AG09309 (cell line): ENCODE measurements around the gene URM1.
"Not testable (repeated sequence)": the region's sequence is repeated elsewhere in the genome, so short reads cannot be mapped to it uniquely, and the experiment has no call there.

Experiments
- DNase-seq: peaks from one replicate; pipeline ENCODE4 v3.0.0-alpha.2; 2010; ENCODE audit warnings: low read depth
- H3K4me3 ChIP-seq: 2 replicates; pipeline ENCODE4 v1.5.1; 2011; ENCODE audit warnings: mild to moderate bottlenecking, low read depth, low read length, moderate library complexity; ENCODE audit not compliant: control insufficient read depth
- TF ChIP-seq, protein P1 (sequence below): IDR thresholded peaks from 2 replicates; pipeline ENCODE4 v1.5.1; 2011; ENCODE audit warnings: mild to moderate bottlenecking, low read depth, low read length, inconsistent platforms; ENCODE audit not compliant: insufficient read depth, control insufficient read depth; ENCODE audit errors: missing control alignments

URM1 gene

DNA sequence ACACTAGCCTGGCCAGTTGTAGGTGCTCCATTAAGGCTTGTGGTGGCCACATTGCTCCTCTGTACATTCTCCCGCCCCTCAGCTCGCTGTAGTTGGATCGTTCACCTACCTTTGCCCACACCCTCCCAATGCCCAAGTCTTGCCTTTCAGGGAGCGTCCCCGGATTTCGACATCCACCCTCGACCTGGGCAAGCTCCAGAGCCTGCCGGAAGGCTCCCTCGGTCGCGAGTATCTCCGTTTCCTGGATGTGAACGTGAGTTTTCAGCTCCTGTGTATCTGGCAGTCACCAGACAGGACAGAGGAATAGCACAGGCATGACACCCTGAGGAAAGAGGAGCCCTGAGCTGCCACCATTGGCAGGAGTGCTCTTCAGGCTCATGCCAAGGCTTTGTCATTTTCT lies 45.5 kb upstream of the URM1 start:
- TF ChIP-seq, protein P1, sequence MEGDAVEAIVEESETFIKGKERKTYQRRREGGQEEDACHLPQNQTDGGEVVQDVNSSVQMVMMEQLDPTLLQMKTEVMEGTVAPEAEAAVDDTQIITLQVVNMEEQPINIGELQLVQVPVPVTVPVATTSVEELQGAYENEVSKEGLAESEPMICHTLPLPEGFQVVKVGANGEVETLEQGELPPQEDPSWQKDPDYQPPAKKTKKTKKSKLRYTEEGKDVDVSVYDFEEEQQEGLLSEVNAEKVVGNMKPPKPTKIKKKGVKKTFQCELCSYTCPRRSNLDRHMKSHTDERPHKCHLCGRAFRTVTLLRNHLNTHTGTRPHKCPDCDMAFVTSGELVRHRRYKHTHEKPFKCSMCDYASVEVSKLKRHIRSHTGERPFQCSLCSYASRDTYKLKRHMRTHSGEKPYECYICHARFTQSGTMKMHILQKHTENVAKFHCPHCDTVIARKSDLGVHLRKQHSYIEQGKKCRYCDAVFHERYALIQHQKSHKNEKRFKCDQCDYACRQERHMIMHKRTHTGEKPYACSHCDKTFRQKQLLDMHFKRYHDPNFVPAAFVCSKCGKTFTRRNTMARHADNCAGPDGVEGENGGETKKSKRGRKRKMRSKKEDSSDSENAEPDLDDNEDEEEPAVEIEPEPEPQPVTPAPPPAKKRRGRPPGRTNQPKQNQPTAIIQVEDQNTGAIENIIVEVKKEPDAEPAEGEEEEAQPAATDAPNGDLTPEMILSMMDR: no peak
- H3K4me3 ChIP-seq: no peak overlapping the region

DNA sequence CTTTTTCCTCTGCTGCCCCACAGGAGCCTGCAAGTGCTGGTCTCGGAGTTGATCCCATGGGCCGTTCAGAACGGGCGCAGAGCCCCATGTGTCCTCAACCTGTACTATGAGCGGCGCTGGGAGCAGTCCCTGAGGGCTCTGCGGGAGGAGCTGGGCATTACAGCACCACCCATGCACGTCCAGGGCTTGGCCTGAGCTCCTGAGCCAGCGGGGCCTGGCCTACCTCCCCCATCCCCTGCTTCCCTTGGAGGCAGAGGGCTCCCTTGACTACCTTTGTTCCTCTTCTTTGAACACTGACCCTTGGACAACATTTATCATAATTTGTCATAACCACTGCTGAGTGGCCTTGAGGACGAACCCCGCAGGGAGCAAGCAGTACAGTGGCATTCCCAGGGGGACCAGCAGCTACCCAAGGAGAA lies 37.7 kb upstream of the URM1 start:
- H3K4me3 ChIP-seq: no peak overlapping the region
- DNase-seq: no peak
- TF ChIP-seq, protein P1: no peak

More for the DNA sequence above, 45.5 kb upstream of the URM1 start:
- no peak for DNase-seq

DNA sequence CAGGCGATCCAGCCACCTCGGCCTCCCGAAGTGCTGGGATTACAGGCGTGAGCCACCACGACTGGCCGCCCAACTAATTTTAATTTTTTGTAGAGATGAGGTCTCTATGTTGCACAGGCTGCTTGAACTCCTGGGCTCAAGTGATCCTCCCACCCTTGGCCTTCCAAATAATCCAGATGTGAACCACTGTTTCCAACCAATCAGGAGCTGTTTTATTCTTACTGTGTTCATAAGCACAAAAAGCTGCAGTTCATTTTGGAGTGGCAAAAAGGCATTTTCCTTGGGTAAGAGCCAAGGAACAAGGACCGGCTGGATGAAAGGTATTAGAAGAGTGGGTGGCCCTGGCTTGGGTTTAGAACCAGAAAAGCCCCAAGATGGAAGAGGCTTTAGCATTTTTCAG lies 36.0 kb upstream of the URM1 start:
- TF ChIP-seq, protein P1: no peak

DNA sequence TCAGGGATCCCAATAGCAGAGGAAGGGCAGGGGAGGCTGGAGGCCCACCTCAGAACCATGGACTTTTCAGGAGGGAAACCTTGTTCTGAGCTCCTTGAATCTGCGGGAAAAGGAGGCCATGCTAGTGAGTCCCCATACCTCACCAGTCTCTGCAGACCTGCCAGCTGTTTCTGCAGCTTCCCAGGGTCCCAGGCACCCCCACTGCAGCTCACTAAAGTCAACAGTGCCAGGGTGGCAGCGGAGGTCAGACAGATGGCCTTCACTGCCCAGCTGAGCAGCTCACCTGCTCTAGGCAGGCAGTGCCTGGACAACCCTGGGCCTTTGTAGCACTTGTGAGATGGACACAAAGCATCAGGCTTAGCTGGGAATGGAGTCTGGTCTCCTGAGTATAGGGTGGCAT lies 35.3 kb upstream of the URM1 start:
- H3K4me3 ChIP-seq: no peak overlapping the region
- no peak for DNase-seq
- TF ChIP-seq, protein P1: no peak

More for the DNA sequence above, 36.0 kb upstream of the URM1 start:
- H3K4me3 ChIP-seq: no peak overlapping the region
- no peak for DNase-seq

DNA sequence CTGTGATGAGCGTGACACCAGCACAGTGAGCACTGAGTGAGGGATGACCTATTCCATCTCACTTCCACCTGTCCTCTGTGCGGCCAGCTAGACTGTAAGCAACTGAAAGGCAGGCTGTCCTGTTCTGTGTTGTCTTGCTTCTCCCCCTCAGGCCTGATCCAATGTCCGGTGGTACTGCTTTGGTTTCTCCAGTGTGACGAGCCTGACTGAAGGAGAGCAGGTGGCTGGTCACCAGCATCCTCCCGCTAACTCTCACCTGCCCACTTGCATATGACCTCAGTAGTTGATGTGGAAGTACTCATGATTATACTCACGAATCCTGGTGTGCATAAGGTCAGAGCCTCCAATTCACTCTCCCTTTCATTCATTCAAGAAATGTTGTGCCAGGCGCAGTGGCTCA lies 33.2 kb upstream of the URM1 start:
- TF ChIP-seq, protein P1: no peak
- no peak overlapping the region for H3K4me3 ChIP-seq
- no peak for DNase-seq

DNA sequence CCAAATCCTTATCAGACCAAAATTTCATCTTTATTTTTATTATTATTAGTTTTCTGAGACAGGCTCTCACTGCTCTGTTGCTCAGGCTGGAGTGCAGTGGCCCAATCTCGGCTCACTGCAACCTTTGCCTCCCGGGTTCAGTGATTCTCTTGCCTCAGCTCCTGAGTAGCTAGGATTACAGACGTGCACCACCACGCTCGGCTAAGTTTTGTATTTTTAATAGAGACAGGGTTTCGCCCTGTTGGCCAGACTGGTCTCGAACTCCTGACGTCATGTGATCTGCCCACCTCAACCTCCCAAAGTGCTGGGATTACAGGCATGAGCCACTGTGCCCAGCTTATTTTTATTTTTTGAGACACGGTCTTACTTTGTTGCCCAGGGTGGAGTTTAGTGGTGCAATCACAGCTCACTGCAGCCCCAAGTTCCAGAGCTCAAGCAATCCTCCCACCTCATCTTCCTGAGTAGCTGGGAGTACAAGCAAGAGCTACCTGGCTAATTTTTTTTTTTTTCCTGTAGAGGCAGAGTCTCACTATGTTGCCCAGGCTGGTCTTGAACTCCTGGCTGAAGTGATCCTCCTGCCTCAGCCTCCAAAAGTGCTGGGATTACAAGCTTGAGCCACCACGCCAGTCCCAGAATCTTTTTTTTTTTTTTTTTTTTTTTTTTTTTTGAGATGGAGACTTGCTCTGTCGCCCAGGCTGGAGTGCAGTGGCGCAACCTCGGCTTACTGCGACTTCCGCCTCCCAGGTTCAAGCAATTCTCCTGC lies 32.1 kb upstream of the URM1 start:
- not testable (repeated sequence) for DNase-seq, H3K4me3 ChIP-seq

DNA sequence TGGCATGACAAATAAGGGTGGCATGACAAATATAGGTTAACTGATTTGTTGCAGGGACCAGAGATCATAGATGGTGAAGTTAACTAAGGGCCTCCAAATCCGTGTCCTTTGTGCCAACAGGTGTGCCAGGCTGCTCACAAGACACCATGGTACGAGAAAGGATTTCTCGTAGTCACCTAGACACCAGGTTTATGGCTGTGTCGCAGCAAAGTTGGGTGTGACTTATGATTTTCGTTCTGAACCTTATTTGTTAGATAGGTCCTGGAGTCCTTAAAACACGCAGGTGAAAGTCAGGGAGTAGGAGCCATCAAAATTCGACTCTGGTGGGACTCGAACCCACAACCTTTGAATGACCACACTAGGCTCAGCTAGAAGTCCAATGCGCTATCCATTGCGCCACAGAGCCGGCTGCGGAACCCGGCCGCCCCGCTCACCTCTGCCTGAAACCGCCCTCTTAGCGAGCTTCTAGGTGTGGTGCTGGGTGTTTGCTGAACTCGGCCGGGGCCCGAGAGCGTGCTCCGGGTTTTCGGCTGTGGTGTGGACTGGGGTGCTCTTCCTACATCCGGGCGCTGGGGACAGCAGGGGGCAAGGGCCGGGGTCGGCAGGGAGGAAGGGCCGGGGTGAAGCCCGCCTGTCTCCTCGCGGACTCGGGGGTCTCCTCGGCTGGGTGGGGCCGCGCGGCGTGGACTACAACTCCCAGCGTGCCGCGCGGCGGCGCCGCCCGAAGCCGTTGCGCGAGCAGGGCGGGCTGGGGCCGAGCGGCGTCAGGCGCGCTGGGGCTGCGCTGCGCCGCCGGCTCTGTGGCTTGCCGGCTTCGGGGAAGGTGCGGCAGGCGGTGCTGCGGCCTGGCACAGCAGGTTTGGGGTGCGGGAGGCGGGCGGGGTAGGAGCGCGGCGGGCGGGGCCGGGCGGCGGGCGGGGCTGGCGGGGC lies 31.1 kb upstream of the URM1 start, which contains the start of gene SLC27A4:
Gene SLC27A4 (plus strand): TSS at position 767 of the 930 bp plus-strand sequence. CDS start 2,606 bp downstream, outside the sequence.
- no peak for DNase-seq
- peak within 1 kb of the TSS; percentile 72 for H3K4me3 ChIP-seq
- TF ChIP-seq, protein P1: no peak
